HG03521 (cell line): Measurements from ENCODE around the gene CIITA.

Experiments
- ATAC-seq: cut with Tn5 transposase; IDR thresholded peaks from one replicate; pipeline ENCODE4 v1.9.1; 2021; ENCODE audit warnings: mild to moderate bottlenecking, moderate library complexity; ENCODE audit not compliant: unreplicated experiment

Gene CIITA

DNA sequence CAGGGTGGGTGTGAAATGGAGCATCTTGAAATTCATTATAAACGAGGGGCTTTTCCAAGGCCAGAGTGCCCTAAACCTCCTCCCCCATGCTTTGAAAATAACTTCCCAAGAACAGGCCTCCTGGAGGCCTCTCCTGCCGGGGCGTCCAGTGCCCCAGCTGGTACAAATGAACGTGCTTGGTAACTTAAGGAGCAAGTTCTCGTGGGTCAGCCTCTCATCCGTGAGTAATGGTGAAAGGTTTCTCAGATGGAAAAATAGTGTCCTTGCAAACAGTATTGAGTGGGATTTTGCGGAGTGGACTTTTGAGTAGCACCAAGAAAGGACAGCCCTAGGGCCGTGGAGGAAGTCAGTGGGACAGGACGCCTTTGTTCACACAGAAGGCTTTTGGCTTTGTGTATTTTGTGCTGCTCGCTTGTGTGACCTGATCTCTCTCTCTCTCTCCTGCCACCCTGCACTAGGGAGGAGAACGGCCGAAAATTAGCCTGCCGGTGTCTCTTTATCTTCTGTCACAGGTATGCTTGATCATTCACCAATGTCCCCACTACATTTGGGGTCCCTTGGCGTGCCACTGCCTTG, 102.0 kb downstream of the CIITA start:
- ATAC-seq, result no peak

DNA sequence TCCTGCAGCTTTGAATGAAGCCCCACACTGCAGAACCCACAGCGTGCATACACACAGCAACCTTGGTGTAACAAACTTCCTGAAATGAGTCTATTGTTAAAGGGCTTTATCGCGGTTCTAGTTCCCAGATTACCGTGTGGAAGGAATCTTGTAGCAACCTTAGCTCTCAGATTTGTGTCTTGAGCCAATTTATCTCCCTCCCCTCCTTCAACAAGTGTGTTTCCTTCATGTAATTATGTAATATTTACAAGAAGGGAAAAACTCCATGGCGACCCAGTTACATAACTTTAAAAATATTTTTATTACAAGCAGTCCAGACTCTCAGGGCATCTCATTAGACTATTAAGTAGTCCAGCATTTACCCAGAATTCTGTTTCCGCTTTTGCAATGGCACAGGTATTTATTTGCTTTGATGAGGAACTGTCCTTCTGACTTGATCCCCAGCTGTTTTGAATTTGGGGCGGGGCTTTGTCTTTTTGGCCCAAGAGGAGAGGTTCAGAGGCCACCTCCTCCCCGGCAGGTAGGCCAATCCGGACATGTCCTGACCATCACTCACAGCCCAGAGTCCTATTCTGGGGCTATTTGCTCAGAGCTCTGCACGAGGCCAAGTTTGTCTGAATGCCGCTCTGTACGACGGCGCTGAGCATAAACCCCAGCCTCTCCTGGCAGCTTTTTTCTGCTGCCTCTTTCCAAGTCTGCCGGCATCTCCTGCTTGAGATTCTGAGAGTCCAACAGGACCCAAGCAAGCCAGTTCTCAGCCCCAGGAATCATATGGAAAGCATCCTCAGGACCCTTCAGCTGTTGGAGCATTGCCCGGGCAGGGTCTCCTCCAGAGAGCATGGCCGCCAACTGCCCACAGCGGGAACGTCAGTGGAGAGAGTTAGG, 103.0 kb downstream of the CIITA start:
- no peak for ATAC-seq

DNA sequence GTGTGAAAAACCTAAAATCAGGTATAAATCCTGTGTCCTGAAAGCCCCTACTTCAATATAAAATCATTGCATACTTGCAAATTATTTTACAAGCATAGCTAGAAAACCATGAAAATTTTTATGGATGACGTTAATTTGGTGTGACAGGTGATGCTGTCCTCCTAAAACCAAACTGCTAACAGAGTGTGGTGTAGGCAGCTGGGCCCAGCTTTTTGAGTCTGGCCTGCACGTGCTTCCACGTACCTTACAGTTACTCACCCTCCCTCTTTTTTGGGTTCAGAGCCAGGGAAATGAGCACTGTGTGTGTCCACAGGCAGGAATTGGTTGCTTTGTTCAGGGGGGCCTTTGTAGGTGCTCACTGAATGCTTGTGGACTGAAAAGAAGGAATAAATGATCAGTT, 103.8 kb downstream of the CIITA start:
- no peak for ATAC-seq

DNA sequence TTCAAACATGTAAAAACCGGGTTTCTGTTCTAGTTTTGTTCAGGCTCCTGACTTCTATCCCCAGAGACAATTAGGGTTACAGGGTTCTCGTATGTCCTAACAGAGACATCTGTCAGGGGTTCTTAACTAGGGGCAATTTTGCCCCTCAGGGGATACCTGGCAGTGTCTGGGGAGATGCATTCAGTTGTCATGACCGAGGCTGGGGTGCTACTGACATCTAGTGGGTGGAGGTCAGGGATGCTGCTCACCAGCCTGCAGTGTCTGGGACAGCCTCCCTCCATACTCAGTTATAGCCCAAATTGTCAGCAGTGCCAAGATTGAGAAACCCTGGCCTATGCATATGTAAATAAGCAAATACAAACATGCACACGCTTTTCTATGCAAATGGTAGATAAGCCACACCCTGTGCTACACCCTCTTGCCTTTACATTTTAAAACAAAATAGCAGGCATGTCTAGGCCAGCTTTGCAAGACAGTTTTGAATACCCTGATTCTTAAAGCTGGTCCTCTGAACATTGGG, 104.8 kb downstream of the CIITA start:
- ATAC-seq, result peak; percentile 62

- ATAC-seq, result peak; percentile 44
Observed at GRCh38 chr16:10982465-10983150, 105.6 kb downstream of the CIITA start.

- no peak for ATAC-seq
Observed at GRCh38 chr16:10983159-10983558, 106.2 kb downstream of the CIITA start.

- ATAC-seq, result no peak
Observed at GRCh38 chr16:10984509-10984908, 107.5 kb downstream of the CIITA start.
